GM15510 (cell line): ENCODE results near the gene CDC7.

Experiments
- POLR2A ChIP-seq: IDR thresholded peaks from 3 replicates; pipeline ENCODE4 v1.6.1; 2011; ENCODE audit warnings: borderline replicate concordance; ENCODE audit not compliant: insufficient read length; ENCODE audit errors: extremely low read depth

Gene CDC7

DNA sequence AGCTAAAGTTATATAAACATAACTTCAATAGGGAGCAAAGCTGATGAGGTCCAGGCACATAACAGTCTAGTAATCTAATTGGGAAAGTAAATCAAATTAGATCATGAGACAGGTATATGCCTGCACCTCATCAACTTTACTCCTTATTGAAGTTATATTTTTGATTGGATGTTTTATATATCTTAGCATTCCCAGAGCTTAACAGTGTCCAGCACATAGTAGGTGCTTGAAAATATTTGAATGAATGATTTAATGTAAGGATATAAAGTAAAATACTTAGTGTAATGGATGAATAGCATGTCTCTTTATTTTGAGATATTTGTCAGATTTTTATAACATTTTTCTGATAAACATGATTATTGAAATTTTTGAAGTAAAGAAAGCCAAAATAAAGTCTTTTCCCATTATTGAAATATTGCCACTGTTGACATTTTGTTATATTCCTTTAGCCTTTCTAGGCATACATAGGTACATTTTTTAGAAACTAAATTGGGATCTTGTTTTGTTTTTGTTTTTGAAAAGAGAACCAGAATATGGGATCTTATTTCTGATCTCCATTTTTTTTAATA, 2.8 kb downstream of the CDC7 start:
- no peak for TF ChIP-seq POLR2A

DNA sequence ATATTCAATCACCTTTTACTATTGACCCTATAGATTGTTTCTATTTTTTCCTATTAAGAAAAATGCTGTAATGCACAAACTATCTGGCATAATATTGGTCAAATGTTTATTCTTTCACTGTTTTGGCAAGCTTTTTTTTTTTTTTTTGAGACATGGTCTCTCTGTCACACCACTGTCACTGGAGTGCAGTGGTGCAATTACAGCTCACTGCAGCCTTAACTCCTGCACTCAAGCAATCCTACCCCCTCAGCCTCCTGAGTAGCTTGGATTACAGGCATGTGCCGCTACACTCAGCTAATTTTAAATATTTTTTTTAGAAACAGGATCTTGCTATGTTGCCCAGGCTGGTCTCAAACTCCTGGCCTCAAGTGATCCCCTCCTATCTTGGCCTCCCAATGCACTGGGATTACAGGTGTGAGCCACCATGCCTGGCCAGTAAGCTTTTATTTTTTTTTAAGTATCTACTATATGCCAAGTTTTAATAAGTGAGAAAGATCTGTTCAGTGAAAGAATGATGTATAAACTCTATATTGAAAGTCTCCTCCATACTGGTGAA, 3.4 kb downstream of the CDC7 start:
- no peak for TF ChIP-seq POLR2A

- TF ChIP-seq POLR2A: no peak
Measured at GRCh38 chr1:91505086-91505485, 4.4 kb downstream of the CDC7 start.

DNA sequence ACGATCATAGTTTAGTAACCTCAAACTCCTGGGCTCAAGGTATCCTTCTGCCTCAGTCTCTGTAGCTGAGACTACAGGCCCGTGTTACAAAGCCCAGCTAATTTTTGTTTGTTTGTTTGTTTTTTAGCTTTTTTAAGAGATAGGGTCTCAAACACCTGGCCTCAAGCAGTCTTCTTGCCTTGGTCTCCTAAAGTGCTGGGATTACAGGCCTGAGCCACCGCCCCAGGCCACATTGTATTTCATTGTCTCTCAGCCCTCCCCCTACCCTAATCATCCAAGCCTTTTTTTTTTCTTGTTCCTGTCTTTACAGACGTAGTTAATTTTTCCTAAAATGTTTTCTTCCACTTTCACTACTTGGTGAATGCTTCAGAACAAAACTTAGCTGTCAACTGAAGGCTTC, 5.4 kb downstream of the CDC7 start:
- TF ChIP-seq POLR2A: no peak

DNA sequence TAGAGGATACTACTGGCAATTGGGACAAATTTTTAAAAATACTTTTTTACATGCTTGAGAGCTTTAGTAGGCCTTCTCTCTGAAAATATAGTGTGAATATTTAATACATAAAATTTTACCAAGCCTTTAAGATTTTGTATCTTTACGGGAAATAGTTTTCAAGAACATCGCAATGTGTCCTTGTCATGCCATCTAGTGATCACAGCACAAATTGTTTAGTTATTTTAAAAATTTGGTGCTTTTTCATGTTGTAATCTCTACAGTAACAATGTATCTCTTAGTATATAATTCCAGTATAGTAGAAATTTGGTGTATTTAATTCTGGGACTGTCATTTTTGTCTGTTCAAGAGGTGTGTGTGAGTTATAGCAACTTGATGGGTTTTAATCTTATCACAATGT, 6.7 kb downstream of the CDC7 start:
- no peak for TF ChIP-seq POLR2A

DNA sequence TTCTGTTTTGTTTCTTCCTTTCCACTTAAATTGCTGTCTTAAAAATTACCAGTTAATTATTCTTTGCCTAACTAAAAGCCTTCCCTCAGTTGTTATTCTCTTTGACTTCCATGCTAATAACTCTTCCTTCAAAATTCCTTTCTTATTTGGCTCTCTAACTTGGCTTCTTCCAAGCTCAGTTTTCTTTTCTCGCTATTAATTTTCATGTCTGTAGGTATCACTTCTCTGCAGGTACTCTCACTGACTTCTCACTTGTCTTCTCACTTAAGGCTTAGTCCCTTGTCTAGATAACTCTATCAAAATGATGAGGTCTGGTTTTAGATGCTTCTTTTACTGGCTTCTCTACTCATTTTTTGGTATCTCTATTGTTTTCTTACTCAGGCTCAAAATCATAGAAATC, 10.1 kb downstream of the CDC7 start:
- TF ChIP-seq POLR2A: no peak

- no peak for TF ChIP-seq POLR2A
Measured at GRCh38 chr1:91511386-91511785, 10.7 kb downstream of the CDC7 start.

DNA sequence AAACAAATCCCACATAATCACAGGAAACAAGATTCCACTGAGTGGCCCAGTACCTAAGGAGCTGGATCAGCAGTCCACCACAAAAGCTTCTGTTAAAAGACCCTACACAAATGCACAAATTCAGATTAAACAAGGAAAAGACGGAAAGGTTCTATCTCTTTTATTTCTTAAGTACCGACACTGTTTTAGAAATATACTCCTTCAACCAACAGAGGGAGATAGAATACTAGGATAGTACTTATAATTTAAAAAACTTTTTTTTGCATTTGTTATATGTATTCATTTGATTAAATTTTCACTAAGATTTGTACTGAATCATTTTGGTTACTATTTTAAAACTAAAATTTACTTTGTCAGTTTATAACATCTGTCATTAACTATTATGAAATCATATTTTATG, 12.5 kb downstream of the CDC7 start:
- TF ChIP-seq POLR2A: no peak

- TF ChIP-seq POLR2A: no peak
Measured at GRCh38 chr1:91513706-91514105, 13.1 kb downstream of the CDC7 start.

DNA sequence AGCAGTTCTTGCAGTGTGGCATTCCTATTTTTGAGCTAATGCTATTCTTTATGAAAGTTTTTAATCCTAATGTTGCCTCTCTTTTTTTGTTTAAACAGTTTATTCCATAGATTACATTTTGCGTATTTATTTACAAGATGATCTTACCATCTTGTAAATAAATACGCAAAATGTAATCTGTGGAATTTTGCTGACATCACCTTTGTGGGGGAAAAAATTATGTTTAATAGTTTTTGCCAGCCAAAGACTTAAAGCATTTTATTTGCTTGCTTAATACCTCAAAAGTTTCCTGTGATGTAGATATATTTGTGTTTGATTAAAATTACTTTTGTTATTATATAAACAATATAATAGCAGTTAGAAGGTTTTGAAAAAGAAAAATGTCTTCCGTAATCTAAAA, 15.3 kb downstream of the CDC7 start:
- TF ChIP-seq POLR2A: no peak

DNA sequence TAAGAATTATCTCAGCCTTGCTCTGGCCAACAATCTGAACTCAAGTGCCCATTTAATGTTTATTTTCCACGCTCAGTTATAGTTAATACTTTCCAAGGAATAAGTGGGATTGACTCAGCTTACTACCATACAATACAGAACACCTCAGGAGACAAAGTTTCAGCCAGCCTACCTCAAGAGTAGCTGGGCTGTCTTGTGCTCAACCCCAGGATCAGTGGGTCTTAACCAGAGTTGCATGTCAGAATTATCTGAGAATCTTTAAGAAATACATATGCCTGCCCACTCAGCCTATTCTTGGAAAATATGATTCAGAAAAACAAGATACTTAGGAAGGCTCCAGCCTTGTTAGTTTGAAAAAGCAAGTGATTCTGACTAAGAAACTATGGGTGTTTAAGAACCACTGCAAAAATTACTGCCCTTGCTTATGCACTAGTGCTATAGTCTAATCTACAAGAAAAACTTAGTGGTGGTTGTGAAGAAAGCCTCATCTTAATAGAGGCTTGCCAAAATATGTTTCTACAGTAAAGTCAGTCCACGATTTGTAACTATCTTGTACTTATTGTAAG, 20.4 kb downstream of the CDC7 start:
- no peak for TF ChIP-seq POLR2A

DNA sequence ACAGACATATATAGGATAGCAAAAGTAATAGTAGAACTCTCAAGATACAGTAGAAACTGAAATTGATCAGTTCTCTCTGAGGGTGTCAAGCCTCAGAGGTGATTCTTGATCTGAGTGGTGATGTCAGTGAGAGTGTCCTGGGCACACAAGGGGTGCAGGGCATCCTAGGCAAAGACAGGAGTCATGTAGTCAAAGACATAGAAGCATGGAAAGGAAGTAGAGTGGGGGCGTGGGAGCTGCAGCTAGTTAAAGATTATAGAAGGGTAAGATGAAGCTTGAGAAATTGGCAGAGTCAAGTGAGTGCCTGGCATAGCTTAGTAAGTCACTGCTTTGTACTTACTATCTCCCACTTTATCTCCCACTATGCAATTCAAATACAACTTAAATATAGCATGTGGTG, 22.8 kb downstream of the CDC7 start:
- no peak for TF ChIP-seq POLR2A

GRCh38 chr1:91526496-91526895, 25.8 kb downstream of the CDC7 start:
- no peak for TF ChIP-seq POLR2A

GRCh38 chr1:91527266-91527765, 26.7 kb downstream of the CDC7 start:
- TF ChIP-seq POLR2A: no peak

DNA sequence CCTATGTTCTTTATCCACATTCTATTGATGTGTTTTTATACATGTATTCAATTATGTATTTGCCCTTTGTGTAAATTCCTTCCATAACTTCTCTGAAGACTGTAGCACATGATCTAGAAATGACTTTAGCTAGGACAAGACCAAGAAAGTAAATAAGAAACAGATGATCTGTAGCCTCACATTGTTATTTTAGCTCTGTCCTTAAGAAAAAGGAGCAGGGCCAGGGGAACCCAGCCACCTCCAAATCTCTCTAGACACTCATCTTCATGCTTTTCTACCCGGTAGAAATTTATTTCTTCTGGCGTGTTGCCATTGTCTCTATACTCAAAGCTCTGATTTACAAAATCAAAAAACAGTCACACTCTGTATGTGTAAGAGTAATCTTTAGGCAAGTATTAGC, 27.1 kb downstream of the CDC7 start:
- no peak for TF ChIP-seq POLR2A

- TF ChIP-seq POLR2A: no peak
Measured at GRCh38 chr1:91529856-91530255, 29.2 kb downstream of the CDC7 start.
